Hematopoietic multipotent progenitor cell treated with erythropoietin and hydrocortisone succinate and interleukin-3 and kit ligand, for 15 days (in vitro differentiated cells): ENCODE results near the gene ROCK1.
"Not testable (repeated sequence)": the region's sequence is repeated elsewhere in the genome, so short reads cannot be mapped to it uniquely, and the experiment has no call there.

ENCODE experiments used
- DNase-seq: peaks from one replicate; pipeline ENCODE4 v3.0.0-alpha.2; 2015; ENCODE audit warnings: low spot score

Gene ROCK1

GRCh38 chr18:21052385-21052784, 59.2 kb downstream of the ROCK1 start:
- DNase-seq, result no peak

GRCh38 chr18:21051620-21052019, 60.0 kb downstream of the ROCK1 start:
- no peak for DNase-seq

- no peak for DNase-seq
Observed at GRCh38 chr18:21049306-21049705, 62.3 kb downstream of the ROCK1 start.

GRCh38 chr18:21047126-21047525, 64.5 kb downstream of the ROCK1 start:
- no peak for DNase-seq

- no peak for DNase-seq
Observed at GRCh38 chr18:21040466-21040865, 71.1 kb downstream of the ROCK1 start.

GRCh38 chr18:21038201-21038600, 73.4 kb downstream of the ROCK1 start:
- DNase-seq, result no peak

GRCh38 chr18:21031845-21032244, 79.8 kb downstream of the ROCK1 start:
- DNase-seq, result no peak

GRCh38 chr18:21018257-21018656, 93.4 kb downstream of the ROCK1 start:
- DNase-seq, result not testable (repeated sequence)

GRCh38 chr18:21012308-21012707, 99.3 kb downstream of the ROCK1 start:
- DNase-seq, result no peak

GRCh38 chr18:21004726-21005125, 106.9 kb downstream of the ROCK1 start:
- no peak for DNase-seq

GRCh38 chr18:21000667-21001066, 110.9 kb downstream of the ROCK1 start:
- no peak for DNase-seq

GRCh38 chr18:20997371-20997770, 114.2 kb downstream of the ROCK1 start:
- DNase-seq, result no peak

GRCh38 chr18:20996418-20996817, 115.2 kb downstream of the ROCK1 start:
- no peak for DNase-seq

GRCh38 chr18:20988726-20989125, 122.9 kb downstream of the ROCK1 start:
- no peak for DNase-seq

- no peak for DNase-seq
Observed at GRCh38 chr18:20975077-20975476, 136.5 kb downstream of the ROCK1 start.

- peak; percentile 14 for DNase-seq
Observed at GRCh38 chr18:20971886-20972267, 139.7 kb downstream of the ROCK1 start.

- DNase-seq, result no peak
Observed at GRCh38 chr18:20966795-20967194, 144.8 kb downstream of the ROCK1 start.

GRCh38 chr18:20963027-20963426, 148.6 kb downstream of the ROCK1 start:
- no peak for DNase-seq

- no peak for DNase-seq
Observed at GRCh38 chr18:20960735-20961134, 150.9 kb downstream of the ROCK1 start.

- not testable (repeated sequence) for DNase-seq
Observed at GRCh38 chr18:20950827-20951226, 160.8 kb downstream of the ROCK1 start.
